H1 (cell line): ENCODE results near the gene SPDYE16. TPM values are rescaled to one million over a fixed set of nuclear protein-coding genes. Genes with fewer than 3 reads are reported as not detected.
"Not testable (repeated sequence)": the region's sequence is repeated elsewhere in the genome, so short reads cannot be mapped to it uniquely, and the experiment has no call there.

Source experiments
- CTCF ChIA-PET: fragments of 300-600 bp; sonication (Branson Sonifier 250); formaldehyde crosslinking; loops from one replicate; lab custom pipeline; 2021; ENCODE audit not compliant: partially characterized antibody; lab: Charles Lee
- POLR2A ChIA-PET: fragments of 300-600 bp; sonication (Branson Sonifier 250); formaldehyde crosslinking; loops from one replicate; lab custom pipeline; 2021; ENCODE audit warnings: inconsistent platforms; ENCODE audit not compliant: partially characterized antibody; lab: Charles Lee
- DNase-seq, 2 experiments: peaks; one replicate each; pipeline versions ENCODE4 v3.0.0 to v3.0.0-alpha.2; 2010 to 2022; ENCODE audit warnings: low spot score in 2 of 2, low read depth in 1 of 2, mixed read lengths in 1 of 2
- FAIRE-seq: peaks from 2 replicates; lab custom pipeline; 2011; peaks lifted over from hg19 to GRCh38; lab: Jason Lieb, UNC
- H2AFZ ChIP-seq: 2 replicates; pipeline ENCODE4 v1.8.1; 2012; ENCODE audit warnings: low read length, inconsistent platforms
- H2AK5ac ChIP-seq: 2 replicates; pipeline ENCODE4 v1.6.1; 2013; ENCODE audit warnings: low read depth, low read length
- H2BK120ac ChIP-seq: replicated peaks from 2 replicates; pipeline ENCODE3; 2013; ENCODE audit warnings: low read depth, low read length, inconsistent platforms
- H2BK12ac ChIP-seq: 2 replicates; pipeline ENCODE4 v1.6.1; 2013; ENCODE audit warnings: low read depth, low read length
- H2BK15ac ChIP-seq: 2 replicates; pipeline ENCODE4 v1.6.1; 2013; ENCODE audit warnings: low read length
- H2BK20ac ChIP-seq: 2 replicates; pipeline ENCODE4 v1.6.1; 2013; ENCODE audit warnings: low read length
- H2BK5ac ChIP-seq: 2 replicates; pipeline ENCODE4 v1.6.1; 2013; ENCODE audit warnings: low read depth, low read length
- H3K14ac ChIP-seq: 2 replicates; pipeline ENCODE4 v1.6.1; 2013; ENCODE audit warnings: inconsistent platforms; ENCODE audit not compliant: insufficient read length
- H3K18ac ChIP-seq: 2 replicates; pipeline ENCODE4 v1.6.1; 2013; ENCODE audit warnings: low read length; ENCODE audit errors: extremely low read depth
- H3K23ac ChIP-seq: 2 replicates; pipeline ENCODE4 v1.6.1; 2013; ENCODE audit warnings: inconsistent platforms; ENCODE audit not compliant: insufficient read length
- H3K23me2 ChIP-seq: 2 replicates; pipeline ENCODE4 v1.6.1; 2013; ENCODE audit warnings: low read depth, low read length
- H3K27ac ChIP-seq: 2 replicates; pipeline ENCODE4 v1.6.1; 2011; ENCODE audit warnings: low read depth, low read length, inconsistent platforms
- H3K27me3 ChIP-seq, 4 experiments: replicated peaks in 1 of 4; 1 replicate in 1 of 4; 2 replicates in 3 of 4; pipeline versions ENCODE4 v1.6.1 to v1.8.1; 2011 to 2013; ENCODE audit warnings: low read length in 3 of 4, mild to moderate bottlenecking in 3 of 4, inconsistent platforms in 2 of 4, mixed read lengths in 2 of 4, moderate library complexity in 1 of 4; ENCODE audit not compliant: control insufficient read depth in 3 of 4, insufficient read depth in 3 of 4; ENCODE audit errors: extremely low read depth in 1 of 4
- H3K36me3 ChIP-seq, 4 experiments: 2 replicates each; pipeline versions ENCODE4 v1.6.1 to v1.8.1; 2011 to 2013; ENCODE audit warnings: mild to moderate bottlenecking in 4 of 4, low read length in 3 of 4, moderate library complexity in 2 of 4, control low read depth in 1 of 4, inconsistent platforms in 1 of 4; ENCODE audit not compliant: insufficient read depth in 4 of 4, control insufficient read depth in 2 of 4
- H3K4ac ChIP-seq: replicated peaks from 2 replicates; pipeline ENCODE3; 2013; ENCODE audit warnings: low read length, low read depth, mixed read lengths, inconsistent platforms; ENCODE audit not compliant: insufficient read length
- H3K4me1 ChIP-seq, 4 experiments: replicated peaks in 1 of 4; 1 replicate in 1 of 4; 2 replicates in 3 of 4; pipeline versions ENCODE4 v1.6.1 to v1.8.1; 2011 to 2013; ENCODE audit warnings: low read length in 3 of 4, inconsistent platforms in 2 of 4, mixed read lengths in 1 of 4; ENCODE audit not compliant: insufficient read depth in 4 of 4, control insufficient read depth in 3 of 4
- H3K4me2 ChIP-seq, 2 experiments: 2 replicates each; pipeline versions ENCODE4 v1.6.1 to v1.8.1; 2011 to 2013; ENCODE audit warnings: low read depth in 2 of 2, low read length in 2 of 2, control low read depth in 1 of 2, inconsistent platforms in 1 of 2, mild to moderate bottlenecking in 1 of 2; ENCODE audit not compliant: insufficient read depth in 1 of 2
- H3K4me3 ChIP-seq, 4 experiments: fragments of 200-600, 300-600 bp in 1 of 4; sonication (generic), shearing (Covaris generic), sonication (Bioruptor Twin) in 1 of 4; 2 replicates each; pipeline versions ENCODE4 v1.5.1 to v1.8.1; 2011 to 2016; ENCODE audit warnings: low read length in 4 of 4, low read depth in 3 of 4, control low read depth in 2 of 4, inconsistent platforms in 2 of 4, mild to moderate bottlenecking in 2 of 4, mixed read lengths in 1 of 4, moderate library complexity in 1 of 4; ENCODE audit not compliant: insufficient read depth in 2 of 4; ENCODE audit errors: extremely low read depth in 1 of 4
- H3K56ac ChIP-seq: replicated peaks from 2 replicates; pipeline ENCODE3; 2013; ENCODE audit warnings: low read depth, mild to moderate bottlenecking, mixed read lengths, low read length, inconsistent platforms; ENCODE audit not compliant: insufficient read length
- H3K79me1 ChIP-seq: 2 replicates; pipeline ENCODE4 v1.6.1; 2013; ENCODE audit warnings: low read depth, low read length, control low read depth
- H3K79me2 ChIP-seq, 2 experiments: 2 replicates each; pipeline versions ENCODE4 v1.6.1 to v1.8.1; 2012 to 2013; ENCODE audit warnings: low read length in 2 of 2, mild to moderate bottlenecking in 2 of 2, inconsistent platforms in 1 of 2; ENCODE audit not compliant: insufficient read depth in 2 of 2, control insufficient read depth in 1 of 2
- H3K9ac ChIP-seq, 4 experiments: replicated peaks in 1 of 4; 1 replicate in 1 of 4; 2 replicates in 3 of 4; pipeline versions ENCODE4 v1.6.1 to v1.8.1; 2011 to 2013; ENCODE audit warnings: low read depth in 3 of 4, low read length in 3 of 4, control low read depth in 2 of 4, mild to moderate bottlenecking in 2 of 4, moderate library complexity in 2 of 4, inconsistent platforms in 1 of 4; ENCODE audit errors: extremely low read depth in 1 of 4
- H3K9me3 ChIP-seq, 2 experiments: 2 replicates each; pipeline versions ENCODE4 v1.6.1 to v1.8.1; 2012 to 2013; ENCODE audit warnings: mild to moderate bottlenecking in 2 of 2, moderate library complexity in 2 of 2, control low read depth in 1 of 2, inconsistent platforms in 1 of 2, low read depth in 1 of 2, low read length in 1 of 2, mixed read lengths in 1 of 2; ENCODE audit not compliant: insufficient read depth in 2 of 2
- H4K20me1 ChIP-seq, 2 experiments: replicated peaks in 1 of 2; 2 replicates each; pipeline versions ENCODE3 to v1.8.1; 2011 to 2013; ENCODE audit warnings: inconsistent platforms in 2 of 2, low read length in 2 of 2, mild to moderate bottlenecking in 1 of 2; ENCODE audit not compliant: insufficient read depth in 2 of 2, control insufficient read depth in 1 of 2
- H4K5ac ChIP-seq: 2 replicates; pipeline ENCODE4 v1.6.1; 2013; ENCODE audit warnings: low read length, low read depth, mixed read lengths, inconsistent platforms; ENCODE audit not compliant: insufficient read length
- H4K8ac ChIP-seq: 2 replicates; pipeline ENCODE4 v1.8.0; 2013; ENCODE audit warnings: mild to moderate bottlenecking, moderate library complexity, low read length, inconsistent platforms; ENCODE audit not compliant: insufficient read depth; ENCODE audit errors: extremely low read depth
- H4K91ac ChIP-seq: replicated peaks from 2 replicates; pipeline ENCODE3; 2013; ENCODE audit warnings: low read length, mixed read lengths, inconsistent platforms; ENCODE audit not compliant: insufficient read length
- WGBS, 2 experiments: shearing (Covaris generic) in 1 of 2; methylation state at CpG; one replicate each; pipeline versions ENCODE4 v1.1.6 to v1.1.7; 2013 to 2015; ENCODE audit warnings: low lambda C conversion rate in 2 of 2, mixed read lengths in 2 of 2, inconsistent platforms in 1 of 2, low coverage in 1 of 2, missing lambda C conversion rate in 1 of 2; ENCODE audit not compliant: insufficient replicate concordance in 2 of 2, insufficient coverage in 1 of 2, insufficient read length in 1 of 2; ENCODE audit errors: extremely low coverage in 1 of 2, missing lambda C conversion rate in 1 of 2; 5-methylcytosine and 5-hydroxymethylcytosine counted together
- polyA plus RNA-seq, 7 experiments: library from polyadenylated mRNA; depleted of rRNA in 3 of 7; stranded (reverse) in 5 of 7; unstranded in 2 of 7; fragments of >200 nt in 5 of 7; fragments of 200-250 nt in 2 of 7; gene quantifications; 1 replicate in 5 of 7; 2 replicates in 1 of 7; 4 replicates in 1 of 7; pipeline versions ENCODE4 v1.2.1 to v1.2.3, GENCODE V29; 2011 to 2013; ENCODE audit warnings: missing spikeins in 2 of 7, mixed read lengths in 2 of 7
- total RNA-seq: library from RNA; stranded (reverse); fragmentation: NEBNext Ultra II Directional; extraction: Animal tissue kit (Norgen Biotek cat#: 25700); gene quantifications from 2 replicates; pipeline ENCODE4 v1.2.1, GENCODE V29; 2021

The SPDYE16 gene
- total and polyA plus RNA-seq, 2 of the 8 experiments (the other 6 are each of a cell fraction or from before 2014, with no cell fraction given): not detected

DNA sequence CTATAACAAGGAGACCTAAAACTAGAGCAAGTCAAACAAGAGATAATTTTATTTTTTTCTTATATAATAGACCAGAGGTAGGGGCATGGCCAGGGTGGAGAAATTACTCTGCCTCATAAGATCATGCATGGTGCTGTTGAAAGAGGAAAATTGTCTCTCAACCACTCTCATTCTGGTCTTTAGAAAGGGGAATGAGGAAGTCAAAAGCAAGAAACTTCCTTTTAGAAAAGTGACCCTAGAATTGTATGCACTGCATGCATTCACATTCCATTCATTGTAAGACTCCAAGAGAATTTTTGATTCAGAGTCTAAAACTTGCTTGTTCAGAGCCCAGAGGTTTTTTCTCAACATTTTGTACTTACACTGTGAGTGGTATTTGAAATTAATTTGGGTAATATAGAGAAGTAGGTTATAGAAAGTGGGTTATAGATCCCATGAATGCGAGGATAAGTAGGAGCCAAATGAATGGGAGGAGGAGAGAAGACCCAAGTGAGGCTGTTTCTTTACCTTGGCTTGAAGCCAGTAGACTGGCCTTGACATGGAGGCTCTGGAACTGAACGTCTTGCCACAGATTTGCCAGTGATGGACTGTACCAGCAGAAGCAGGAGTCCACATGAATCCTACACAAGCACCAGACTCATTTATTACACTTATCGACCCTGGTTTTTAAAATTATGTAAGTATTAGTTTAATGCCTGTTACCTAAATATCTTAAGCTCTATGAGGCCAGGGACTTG, 33.0 kb upstream of the SPDYE16 start:
- peak; percentile 73 for FAIRE-seq
- H3K4me3 ChIP-seq, H4K91ac ChIP-seq, H2BK15ac ChIP-seq, H3K9me3 ChIP-seq, H3K79me1 ChIP-seq, H3K27me3 ChIP-seq, H3K23ac ChIP-seq, H3K14ac ChIP-seq, H3K4me2 ChIP-seq, H3K23me2 ChIP-seq, H3K9ac ChIP-seq, H3K4me1 ChIP-seq, H4K8ac ChIP-seq, H2AK5ac ChIP-seq, H3K79me2 ChIP-seq, H3K27ac ChIP-seq, H3K4ac ChIP-seq, H2AFZ ChIP-seq, H3K18ac ChIP-seq, CTCF ChIA-PET, H2BK120ac ChIP-seq, H3K56ac ChIP-seq, H2BK20ac ChIP-seq, H2BK12ac ChIP-seq, H4K5ac ChIP-seq, H4K20me1 ChIP-seq, H2BK5ac ChIP-seq, DNase-seq, H3K36me3 ChIP-seq: not testable (repeated sequence)
- 93% methylated on average over 3 of the region's 3 CpGs; no CpG with 5 or more reads in 1 of the 2 experiments for whole genome bisulfite sequencing, 2 experiments
- POLR2A ChIA-PET: interaction anchor here (1.2 kb wide), 1 partner anchor 10 kb away, joined by 3 read pairs; no protein-coding TSS in a partner anchor

DNA sequence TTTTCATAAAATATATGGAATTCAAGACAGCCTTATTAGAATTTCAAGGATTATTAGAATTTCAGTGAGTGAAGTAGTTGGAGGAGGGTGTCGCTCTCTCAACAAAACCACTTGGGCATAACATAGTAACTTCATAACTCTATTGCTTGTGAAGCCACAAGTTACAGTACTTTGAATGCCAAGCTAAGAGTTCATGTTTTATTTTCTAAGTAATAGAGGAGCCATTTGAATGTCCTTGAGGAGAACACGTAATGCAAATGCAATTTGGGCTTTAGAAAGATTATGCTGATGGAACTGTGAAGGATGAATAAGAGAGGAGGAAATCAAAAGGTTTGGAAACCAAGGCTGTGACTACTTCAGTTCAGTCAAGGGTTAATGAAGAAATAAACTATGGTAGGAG, 32.3 kb upstream of the SPDYE16 start:
- H3K23ac ChIP-seq, H4K8ac ChIP-seq, H3K27ac ChIP-seq, H3K79me2 ChIP-seq, H2BK12ac ChIP-seq, H3K23me2 ChIP-seq, H4K20me1 ChIP-seq, H3K36me3 ChIP-seq, DNase-seq, H3K27me3 ChIP-seq, H3K4me3 ChIP-seq, H3K18ac ChIP-seq, POLR2A ChIA-PET, H2AK5ac ChIP-seq, H3K56ac ChIP-seq, H2BK15ac ChIP-seq, H3K4me2 ChIP-seq, H4K91ac ChIP-seq, H3K4me1 ChIP-seq, H2BK20ac ChIP-seq, H3K79me1 ChIP-seq, FAIRE-seq, H3K9me3 ChIP-seq, H2BK120ac ChIP-seq, H3K4ac ChIP-seq, CTCF ChIA-PET, H4K5ac ChIP-seq, H3K14ac ChIP-seq, H2AFZ ChIP-seq, H3K9ac ChIP-seq, H2BK5ac ChIP-seq: not testable (repeated sequence)
- WGBS, 2 experiments: 89% methylated on average over 1 of the region's 2 CpGs; no CpG with 5 or more reads in 1 of the 2 experiments
